ENCODE data around the gene KLHL20.
"Not testable (repeated sequence)": the region's sequence is repeated elsewhere in the genome, so short reads cannot be mapped to it uniquely, and the experiment has no call there.

KLHL20 gene

DNA sequence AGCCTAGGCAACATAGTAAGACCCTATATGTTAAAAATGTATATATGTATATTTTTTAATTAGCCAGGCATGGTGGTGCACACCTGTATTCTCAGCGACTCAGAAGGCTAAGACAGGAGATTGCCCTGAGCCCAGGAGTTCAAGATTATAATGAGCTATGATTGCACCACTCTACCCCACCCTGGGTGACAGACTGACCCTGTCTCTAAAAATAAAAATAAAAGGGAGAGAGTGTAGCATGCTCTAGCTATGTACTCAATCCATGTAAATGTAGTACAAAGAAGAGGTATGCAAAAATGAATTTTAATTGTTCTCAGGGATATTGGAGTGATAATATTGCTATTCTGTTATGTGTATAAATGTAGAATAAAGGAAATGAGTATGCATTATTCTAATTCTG lies 56.8 kb downstream of the KLHL20 start:
- DNase-seq (ENCODE audit: low spot score) = no peak
- TF ChIP-seq, protein P1, sequence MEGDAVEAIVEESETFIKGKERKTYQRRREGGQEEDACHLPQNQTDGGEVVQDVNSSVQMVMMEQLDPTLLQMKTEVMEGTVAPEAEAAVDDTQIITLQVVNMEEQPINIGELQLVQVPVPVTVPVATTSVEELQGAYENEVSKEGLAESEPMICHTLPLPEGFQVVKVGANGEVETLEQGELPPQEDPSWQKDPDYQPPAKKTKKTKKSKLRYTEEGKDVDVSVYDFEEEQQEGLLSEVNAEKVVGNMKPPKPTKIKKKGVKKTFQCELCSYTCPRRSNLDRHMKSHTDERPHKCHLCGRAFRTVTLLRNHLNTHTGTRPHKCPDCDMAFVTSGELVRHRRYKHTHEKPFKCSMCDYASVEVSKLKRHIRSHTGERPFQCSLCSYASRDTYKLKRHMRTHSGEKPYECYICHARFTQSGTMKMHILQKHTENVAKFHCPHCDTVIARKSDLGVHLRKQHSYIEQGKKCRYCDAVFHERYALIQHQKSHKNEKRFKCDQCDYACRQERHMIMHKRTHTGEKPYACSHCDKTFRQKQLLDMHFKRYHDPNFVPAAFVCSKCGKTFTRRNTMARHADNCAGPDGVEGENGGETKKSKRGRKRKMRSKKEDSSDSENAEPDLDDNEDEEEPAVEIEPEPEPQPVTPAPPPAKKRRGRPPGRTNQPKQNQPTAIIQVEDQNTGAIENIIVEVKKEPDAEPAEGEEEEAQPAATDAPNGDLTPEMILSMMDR (IDR thresholded peaks at IDR 0.05; ENCODE audit: extremely low read depth, insufficient read depth, missing control alignments) = no peak
- in situ Hi-C loops (cut with MboI; ENCODE audit: low pct_unique_long_range_greater_than_20kb, low sequenced_read_pairs, unreplicated experiment) = no loop called here

DNA sequence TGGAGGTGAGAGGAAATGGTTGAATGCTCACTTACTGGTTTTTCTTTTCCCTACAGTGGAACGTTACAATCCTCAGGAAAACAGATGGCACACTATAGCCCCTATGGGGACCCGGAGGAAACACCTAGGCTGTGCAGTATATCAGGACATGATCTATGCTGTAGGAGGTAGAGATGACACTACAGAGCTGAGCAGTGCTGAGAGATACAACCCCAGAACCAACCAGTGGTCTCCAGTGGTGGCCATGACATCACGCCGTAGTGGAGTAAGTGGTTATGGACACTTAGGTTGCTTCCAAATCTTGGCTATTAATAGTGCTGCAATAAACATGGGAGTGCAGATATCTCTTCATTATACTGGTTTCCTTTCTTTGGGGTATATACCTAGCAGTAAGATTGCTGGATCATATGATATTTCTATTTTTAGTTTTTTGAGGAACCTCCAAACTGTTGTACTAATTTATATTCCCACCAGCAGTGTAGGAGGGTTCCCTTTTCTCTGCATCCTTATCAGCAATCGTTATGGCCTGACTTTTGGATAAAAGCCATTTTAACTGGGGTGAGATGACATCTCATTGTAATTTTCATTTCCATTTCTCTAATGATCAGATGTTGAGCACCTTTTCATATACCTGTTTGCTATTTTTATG lies 60.9 kb downstream of the KLHL20 start:
- in situ Hi-C loops (cut with MboI; ENCODE audit: low pct_unique_long_range_greater_than_20kb, low sequenced_read_pairs, unreplicated experiment) = no loop called here
- DNase-seq (ENCODE audit: low spot score) = no peak
- TF ChIP-seq, protein P1 (IDR thresholded peaks at IDR 0.05; ENCODE audit: extremely low read depth, insufficient read depth, missing control alignments) = no peak

DNA sequence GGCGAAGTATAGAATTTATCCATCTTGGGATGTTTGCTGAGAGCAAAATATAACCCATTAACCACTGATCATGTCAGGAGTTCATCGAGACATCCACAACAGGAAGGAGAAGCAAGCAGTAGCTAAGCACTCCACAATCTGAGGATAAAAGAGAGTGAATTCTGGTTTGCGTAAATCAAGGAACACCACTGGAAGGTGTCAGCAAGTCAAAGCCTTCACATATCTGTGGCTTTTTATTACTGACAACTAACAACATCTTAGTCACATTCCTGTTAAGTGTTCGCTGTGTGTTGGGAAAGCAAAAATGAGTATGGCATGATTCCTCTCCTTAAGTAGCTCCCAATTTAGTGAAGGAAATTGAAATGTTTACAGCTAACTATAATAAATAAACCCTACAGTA lies 65.2 kb downstream of the KLHL20 start:
- no peak for DNase-seq (ENCODE audit: low spot score)
- in situ Hi-C loops (cut with MboI; ENCODE audit: low pct_unique_long_range_greater_than_20kb, low sequenced_read_pairs, unreplicated experiment) = no loop called here
- TF ChIP-seq, protein P1 (IDR thresholded peaks at IDR 0.05; ENCODE audit: extremely low read depth, insufficient read depth, missing control alignments) = no peak

DNA sequence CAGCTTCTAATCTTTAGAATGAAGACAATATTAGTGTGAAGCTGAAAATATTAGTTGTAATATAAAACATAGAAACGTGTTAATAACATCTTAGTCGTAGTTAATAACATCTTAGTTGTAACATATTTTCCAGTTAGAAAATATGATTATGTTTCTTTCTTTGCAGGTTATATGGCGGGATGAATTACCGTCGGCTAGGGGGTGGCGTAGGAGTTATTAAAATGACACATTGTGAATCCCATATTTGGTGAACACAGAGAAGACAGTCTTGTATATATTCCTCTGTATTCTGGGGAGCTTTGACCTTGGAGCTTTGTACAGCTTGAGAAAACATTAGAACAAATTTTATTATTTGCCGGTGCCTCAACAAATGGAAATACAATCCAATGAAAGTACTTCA lies 70.2 kb downstream of the KLHL20 start:
- TF ChIP-seq, protein P1 (IDR thresholded peaks at IDR 0.05; ENCODE audit: extremely low read depth, insufficient read depth, missing control alignments) = no peak
- in situ Hi-C loops (cut with MboI; ENCODE audit: low pct_unique_long_range_greater_than_20kb, low sequenced_read_pairs, unreplicated experiment) = no loop called here
- no peak for DNase-seq (ENCODE audit: low spot score)

DNA sequence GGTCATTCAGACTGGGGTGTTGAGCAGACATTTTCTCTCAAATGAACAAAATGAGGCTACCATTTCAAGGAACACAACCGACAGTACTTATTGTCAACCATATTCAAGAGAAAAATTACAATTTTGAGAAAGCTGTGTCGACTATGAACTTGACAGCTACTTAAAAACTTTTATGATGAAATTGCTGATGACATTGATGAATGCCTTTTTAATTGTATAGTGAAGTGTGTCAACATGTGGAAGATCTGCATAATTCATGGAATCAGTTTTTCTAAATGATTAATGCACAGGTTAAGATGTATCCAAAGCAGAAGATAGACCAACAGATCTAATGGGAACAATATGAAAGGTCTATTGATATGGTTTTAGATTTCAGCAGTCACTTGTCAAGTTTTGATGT lies 75.1 kb downstream of the KLHL20 start:
- in situ Hi-C loops (cut with MboI; ENCODE audit: low pct_unique_long_range_greater_than_20kb, low sequenced_read_pairs, unreplicated experiment) = no loop called here
- TF ChIP-seq, protein P1 (IDR thresholded peaks at IDR 0.05; ENCODE audit: extremely low read depth, insufficient read depth, missing control alignments) = no peak
- no peak for DNase-seq (ENCODE audit: low spot score)

DNA sequence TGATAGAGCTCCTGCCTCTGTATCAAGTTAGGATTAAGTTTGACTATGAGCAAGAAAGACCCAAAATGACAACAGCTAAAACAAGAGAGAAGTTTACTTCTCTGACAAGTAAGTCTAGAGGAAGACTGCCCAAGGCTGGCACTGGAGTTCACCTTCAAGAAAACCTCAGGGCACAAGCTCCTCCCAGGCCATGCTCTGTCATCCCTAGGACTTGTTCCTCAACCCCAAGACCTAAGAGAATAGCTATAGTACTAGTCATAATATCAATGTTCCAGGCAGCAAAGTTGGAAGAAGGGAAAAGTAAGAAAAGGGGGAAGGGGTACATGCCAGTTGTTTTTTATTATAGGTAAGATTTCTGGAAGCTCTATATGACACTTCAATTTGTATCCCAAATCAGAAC lies 83.3 kb downstream of the KLHL20 start:
- in situ Hi-C loops (cut with MboI; ENCODE audit: low pct_unique_long_range_greater_than_20kb, low sequenced_read_pairs, unreplicated experiment) = no loop called here
- TF ChIP-seq, protein P1 (IDR thresholded peaks at IDR 0.05; ENCODE audit: extremely low read depth, insufficient read depth, missing control alignments) = no peak
- no peak for DNase-seq (ENCODE audit: low spot score)

DNA sequence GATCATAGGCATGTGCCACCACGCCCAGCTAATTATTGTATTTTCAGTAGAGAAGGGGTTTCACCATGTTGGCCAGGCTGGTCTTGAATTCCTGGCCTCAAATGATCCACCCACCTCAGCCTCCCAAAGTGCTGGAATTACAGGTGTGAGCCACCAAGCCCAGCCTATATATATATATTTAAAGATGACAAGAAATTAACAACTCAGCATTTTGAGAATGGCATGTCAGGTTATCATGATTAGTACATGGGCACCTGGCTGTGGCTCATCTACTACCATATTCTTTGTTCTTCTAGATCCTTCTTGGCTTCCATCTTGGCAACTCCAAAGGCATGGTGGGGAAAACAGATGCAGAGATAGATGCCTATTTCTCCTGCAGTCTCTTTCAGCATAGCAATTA lies 85.2 kb downstream of the KLHL20 start:
- not testable (repeated sequence) for DNase-seq (ENCODE audit: low spot score)
- in situ Hi-C loops (cut with MboI; ENCODE audit: low pct_unique_long_range_greater_than_20kb, low sequenced_read_pairs, unreplicated experiment) = loop anchor here (25.0 kb wide), 2 partner anchors 588 to 1063 kb away; partner anchors contain the start of gene TNFSF4
